ENCODE data around the gene OR8K3.

Gene OR8K3

DNA sequence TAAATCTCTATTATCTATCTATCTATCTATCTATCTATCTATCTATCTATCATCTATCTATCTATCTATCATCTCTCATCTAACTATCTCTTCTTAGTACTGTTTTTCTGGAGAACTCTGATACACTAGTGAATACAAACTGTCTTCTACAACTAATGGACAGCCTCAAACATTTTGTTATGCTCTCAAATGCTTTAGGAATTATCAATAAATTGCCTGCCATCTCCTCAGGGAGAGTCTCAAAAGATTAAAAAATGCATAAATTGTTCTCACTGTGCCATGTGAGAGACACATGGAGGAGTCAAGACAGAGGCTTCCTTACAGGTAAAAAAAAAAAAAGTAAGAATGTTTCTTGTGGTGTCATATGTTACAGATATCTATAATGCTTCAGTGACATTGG, at the start of gene OR8K3:
Gene OR8K3, plus strand, starts transcription at position 301 of the 400 bp plus-strand sequence. CDS start 3,163 bp downstream, outside the sequence.
- DNase-seq, result no peak

DNA sequence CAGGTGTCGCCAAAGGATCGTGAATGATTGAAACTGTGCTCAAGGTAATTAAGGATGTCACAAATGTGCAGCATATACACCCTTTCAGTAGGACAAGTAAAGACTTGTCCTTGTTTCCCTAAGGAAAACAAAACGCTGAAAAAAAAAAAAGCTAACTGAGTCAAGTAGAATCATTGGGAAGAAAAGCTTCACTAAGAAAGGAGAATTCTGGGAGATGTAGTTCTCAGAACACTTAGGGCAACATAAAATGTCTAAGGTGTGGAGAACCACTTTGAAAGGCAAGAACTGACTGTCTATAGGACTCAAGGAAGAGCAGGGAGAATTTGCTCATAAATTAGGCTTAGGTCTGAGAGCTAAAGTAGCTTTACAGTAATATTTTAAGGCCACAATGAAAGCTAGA, 43.9 kb upstream of the OR8K3 start:
- no peak for DNase-seq

DNA sequence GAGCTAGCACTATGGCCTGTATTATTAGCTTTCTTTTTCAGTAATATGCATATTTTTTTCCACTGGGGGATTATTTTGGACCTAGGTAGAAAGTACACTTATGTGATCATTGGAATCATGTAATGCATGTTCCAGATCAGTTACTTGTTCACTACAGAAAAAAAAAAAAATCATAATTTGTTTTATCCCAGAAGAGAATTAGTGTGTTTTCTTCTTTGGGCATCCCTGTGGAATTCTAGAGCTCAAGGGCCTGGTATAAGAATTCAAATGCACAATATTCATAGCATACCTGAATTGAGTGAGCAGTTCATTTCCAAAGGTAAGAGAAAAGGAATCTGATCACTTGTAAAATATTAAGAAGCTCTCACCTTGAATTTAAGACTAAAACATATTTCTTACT, 41.1 kb upstream of the OR8K3 start, which contains the start of gene OR5T1:
Gene OR5T1, plus strand, starts transcription at position 301 of the 400 bp plus-strand sequence. CDS start 1,485 bp downstream, outside the sequence.
- DNase-seq, result no peak

DNA sequence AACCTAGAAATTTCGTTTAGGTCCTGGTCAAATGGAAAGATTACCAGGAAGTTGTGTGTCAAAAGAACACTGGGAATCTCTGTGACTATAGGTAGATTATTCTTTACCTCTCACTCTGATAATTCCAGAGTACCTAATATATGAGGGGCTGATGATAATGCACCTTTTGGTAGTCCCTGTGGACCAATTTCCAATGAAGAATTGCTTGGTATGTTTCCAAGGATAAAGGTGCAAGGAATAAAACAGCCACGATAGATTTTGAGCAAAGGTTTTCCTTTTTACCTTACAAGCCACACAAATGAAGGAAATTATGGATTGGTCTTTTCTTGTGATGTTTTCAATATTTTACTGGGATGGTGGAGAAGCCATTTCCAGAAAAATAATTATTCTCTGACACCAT, 22.8 kb upstream of the OR8K3 start, which contains the start of gene OR8H1:
Gene OR8H1, minus strand, starts transcription at position 101 of the 400 bp plus-strand sequence. CDS start 1,192 bp downstream, outside the sequence.
- DNase-seq, result no peak

DNA sequence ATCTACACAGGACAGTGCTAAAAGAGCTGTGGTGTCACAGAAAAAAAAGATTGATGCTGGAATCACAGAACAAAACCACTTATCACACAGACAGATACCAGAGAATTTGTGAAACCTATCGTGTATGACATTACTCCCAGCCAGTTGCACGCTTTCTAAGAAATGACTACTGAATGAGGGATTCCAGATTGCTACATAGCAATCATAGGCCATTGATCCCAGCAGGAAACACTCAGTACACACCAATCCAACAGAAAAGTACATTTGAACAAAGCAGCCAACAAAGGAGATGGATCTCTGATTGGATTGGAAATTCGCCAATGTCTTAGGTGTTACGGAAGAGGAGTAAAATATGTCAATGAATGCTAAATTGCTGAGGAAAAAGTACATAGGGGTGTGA, 18.0 kb upstream of the OR8K3 start:
- DNase-seq, result no peak

DNA sequence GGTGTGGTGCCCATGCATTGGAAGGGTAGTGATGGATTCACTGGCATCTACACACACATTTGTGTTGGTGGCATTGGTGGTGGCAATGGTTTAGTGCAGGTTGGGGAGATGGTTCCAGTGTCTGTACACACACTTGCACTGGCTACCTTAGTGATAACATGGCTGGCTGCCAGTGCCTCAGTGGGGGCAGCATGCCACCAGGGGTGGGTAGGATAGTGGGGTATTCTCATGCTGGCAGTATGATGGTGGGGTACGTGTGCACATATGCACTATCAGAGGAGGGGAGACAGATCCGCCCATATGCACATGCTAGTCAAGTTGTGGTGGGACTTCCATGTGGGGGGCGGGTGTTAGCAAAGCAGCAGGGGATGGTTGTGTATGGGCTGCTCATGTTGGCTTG, 7.1 kb upstream of the OR8K3 start:
- DNase-seq, result no peak

DNA sequence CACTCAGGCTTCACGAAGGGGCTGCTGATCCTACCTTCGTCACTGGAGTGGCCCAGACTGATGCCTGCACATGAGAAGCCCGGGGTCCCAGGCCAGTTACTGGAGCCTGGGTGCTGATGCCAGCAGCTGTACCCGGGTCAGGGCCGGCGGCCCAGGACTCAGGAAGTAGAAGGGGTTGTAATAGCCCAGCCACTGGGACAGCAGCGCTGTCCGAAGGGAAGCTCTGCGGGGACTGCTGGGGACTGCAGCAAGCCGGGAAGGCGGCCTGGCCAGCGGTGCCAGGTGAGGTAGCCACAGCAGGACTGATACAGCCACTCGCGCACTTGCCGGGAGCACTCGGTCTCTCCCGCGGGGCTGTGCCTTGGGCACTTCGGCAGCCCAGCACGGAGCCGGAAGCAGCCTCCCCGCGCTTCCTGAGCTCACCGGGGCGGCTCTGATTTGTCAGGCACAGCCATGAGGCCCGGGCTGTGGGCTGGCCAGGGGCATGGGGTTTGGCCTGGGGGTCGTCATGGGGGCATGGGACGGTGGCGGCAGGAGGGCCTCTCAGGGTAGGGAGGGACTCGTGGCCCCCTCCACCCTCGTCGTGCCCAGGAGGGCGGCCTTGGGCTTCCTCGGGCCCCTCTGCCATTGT, 17.0 kb downstream of the OR8K3 start:
- DNase-seq, result no peak

DNA sequence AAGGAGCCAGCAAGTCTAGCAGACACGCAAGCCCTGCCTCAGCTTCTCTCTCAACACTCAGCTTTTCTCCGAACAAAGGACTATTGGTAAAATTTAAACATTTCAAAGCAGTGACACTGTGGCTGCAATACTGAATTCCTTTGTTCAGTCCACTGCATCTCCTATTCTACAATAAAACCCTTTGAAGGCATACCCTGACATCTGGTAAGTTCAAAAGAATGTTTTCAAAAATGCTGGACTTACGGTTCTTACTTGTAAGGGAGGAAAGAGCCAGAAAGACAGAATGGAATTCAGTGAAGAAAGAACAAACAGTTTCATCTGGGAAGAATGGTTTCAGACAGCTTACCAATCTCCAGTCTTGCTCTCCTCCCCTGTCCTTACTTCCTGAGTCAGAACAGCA, 18.2 kb downstream of the OR8K3 start:
- no peak for DNase-seq

DNA sequence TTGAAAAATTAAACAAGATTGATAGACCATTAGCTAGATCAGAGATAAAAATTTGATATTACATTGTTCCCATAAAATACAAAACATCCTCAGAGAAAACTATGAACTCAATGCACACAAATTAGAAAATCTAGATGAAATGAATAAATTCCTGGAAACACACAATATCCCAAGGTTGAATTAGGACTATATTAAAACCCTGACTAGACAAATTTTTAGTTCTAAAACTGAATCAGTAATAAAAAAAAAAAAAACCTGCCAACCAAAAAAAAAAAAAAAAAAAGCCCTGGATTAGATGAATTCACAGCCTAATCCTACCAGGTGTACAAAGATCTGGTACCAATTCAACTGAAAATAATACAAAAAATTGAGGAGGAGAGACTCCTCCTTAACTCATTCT, 25.3 kb downstream of the OR8K3 start:
- no peak for DNase-seq

DNA sequence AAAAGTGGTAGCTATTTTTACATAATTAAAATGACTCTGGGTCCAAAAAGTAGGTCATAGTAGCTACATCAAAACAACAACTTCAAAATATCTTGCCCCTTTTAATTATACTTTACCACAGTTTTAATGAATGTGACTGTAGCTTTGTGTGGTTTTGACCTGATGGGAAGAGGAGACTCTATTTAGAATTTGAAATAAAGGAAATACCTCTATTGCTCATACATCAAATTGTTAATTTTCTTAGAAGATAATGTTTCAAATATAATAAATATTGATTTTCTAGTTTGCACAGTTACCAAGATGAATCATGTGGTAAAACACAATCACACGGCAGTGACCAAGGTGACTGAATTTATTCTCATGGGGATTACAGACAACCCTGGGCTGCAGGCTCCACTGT, 30.8 kb downstream of the OR8K3 start, which contains the start of gene OR8K1:
Gene OR8K1, plus strand, starts transcription at position 301 of the 400 bp plus-strand sequence. Its CDS starts 0 bp downstream, at position 301.
- DNase-seq, result no peak

DNA sequence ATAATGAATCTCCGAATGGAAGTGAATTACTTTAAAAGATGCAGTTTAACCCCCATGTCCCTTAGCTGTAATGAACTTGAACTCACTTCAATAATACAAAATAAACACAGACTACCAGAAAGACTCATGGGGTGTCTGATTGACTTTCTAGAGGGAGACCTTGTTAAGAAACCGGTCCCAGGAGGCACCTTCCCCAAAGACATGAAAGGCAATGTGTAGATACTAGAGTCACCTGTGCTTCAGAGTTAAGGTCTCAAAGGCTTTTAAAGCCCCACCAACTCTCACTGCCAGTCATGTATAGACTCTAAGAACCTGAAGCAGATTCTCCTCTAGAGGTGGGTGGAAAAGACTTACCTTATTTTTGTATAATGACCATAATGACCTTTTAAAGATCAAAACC, 39.0 kb downstream of the OR8K3 start, which contains the start of gene OR8J1:
Gene OR8J1, plus strand, starts transcription at position 301 of the 400 bp plus-strand sequence. CDS start 5,956 bp downstream, outside the sequence.
- DNase-seq, result no peak

All from DMS79 (cell line).